Skeletal muscle satellite cell (primary cell): ENCODE results near the gene TEX13B.

Experiments
- H3K27me3 ChIP-seq: 2 replicates; pipeline ENCODE4 v1.7.0; 2013; ENCODE audit warnings: low read length; ENCODE audit not compliant: control insufficient read depth, insufficient read depth
- H3K36me3 ChIP-seq: 2 replicates; pipeline ENCODE4 v1.7.0; 2013; ENCODE audit warnings: mild to moderate bottlenecking, control low read depth, low read length; ENCODE audit not compliant: insufficient read depth
- H3K4me1 ChIP-seq: 2 replicates; pipeline ENCODE4 v1.7.0; 2013; ENCODE audit warnings: low read length; ENCODE audit not compliant: control insufficient read depth, insufficient read depth
- H3K4me2 ChIP-seq: 2 replicates; pipeline ENCODE4 v1.7.0; 2013; ENCODE audit warnings: mild to moderate bottlenecking, low read length
- H3K4me3 ChIP-seq: 2 replicates; pipeline ENCODE4 v1.7.0; 2013; ENCODE audit warnings: low read length
- H3K9ac ChIP-seq: 2 replicates; pipeline ENCODE4 v1.7.0; 2013; ENCODE audit warnings: mild to moderate bottlenecking, low read depth, low read length, moderate library complexity
- H3K9me3 ChIP-seq: replicated peaks from 2 replicates; pipeline ENCODE4 v1.7.0; 2013; ENCODE audit warnings: mild to moderate bottlenecking, control low read depth, low read length

Gene TEX13B

GRCh38 chrX:107935200-107935599, 47.0 kb downstream of the TEX13B start:
- Histone ChIP-seq H3K9ac (no peak overlapping the region), H3K36me3 (no peaks in the 10 kb centered on the region), H3K9me3 (no peaks in the 10 kb centered on the region), H3K4me2 (peak overlapping the region; percentile 78), H3K4me3 (peak overlapping the region; percentile 66), H3K4me1 (no peaks in the 10 kb centered on the region), H3K27me3 (peaks cover 6% of the 10 kb centered on the region)

GRCh38 chrX:107934262-107934661, 47.9 kb downstream of the TEX13B start:
- Histone ChIP-seq H3K9me3 (no peaks in the 10 kb centered on the region), H3K4me1 (no peaks in the 10 kb centered on the region), H3K4me2 (no peak overlapping the region), H3K9ac (no peak overlapping the region), H3K4me3 (no peak overlapping the region), H3K36me3 (no peaks in the 10 kb centered on the region), H3K27me3 (peaks cover 3% of the 10 kb centered on the region)
